OCI-LY7 (cell line): Measurements from ENCODE around the gene TMEM52B.

Source experiments
- EZH2phosphoT487 ChIP-seq: fragments of 200-600 bp; sonication (generic); IDR thresholded peaks from 2 replicates; pipeline ENCODE4 v1.6.1; 2018; ENCODE audit warnings: low read depth, borderline replicate concordance, mild to moderate bottlenecking, mixed run types, antibody characterized with exemption, low read length, moderate library complexity, mixed read lengths
- TF ChIP-seq, protein P1 (sequence below): fragments of 200-600 bp; sonication (generic); conservative IDR thresholded peaks from 2 replicates; pipeline ENCODE4 v1.5.1; 2014; ENCODE audit warnings: mild to moderate bottlenecking, antibody characterized with exemption, low read length, moderate library complexity, mixed read lengths

GRCh38 chr12:10235761-10236631 lies 57.2 kb downstream of the TMEM52B start:
- TF ChIP-seq, protein P1, sequence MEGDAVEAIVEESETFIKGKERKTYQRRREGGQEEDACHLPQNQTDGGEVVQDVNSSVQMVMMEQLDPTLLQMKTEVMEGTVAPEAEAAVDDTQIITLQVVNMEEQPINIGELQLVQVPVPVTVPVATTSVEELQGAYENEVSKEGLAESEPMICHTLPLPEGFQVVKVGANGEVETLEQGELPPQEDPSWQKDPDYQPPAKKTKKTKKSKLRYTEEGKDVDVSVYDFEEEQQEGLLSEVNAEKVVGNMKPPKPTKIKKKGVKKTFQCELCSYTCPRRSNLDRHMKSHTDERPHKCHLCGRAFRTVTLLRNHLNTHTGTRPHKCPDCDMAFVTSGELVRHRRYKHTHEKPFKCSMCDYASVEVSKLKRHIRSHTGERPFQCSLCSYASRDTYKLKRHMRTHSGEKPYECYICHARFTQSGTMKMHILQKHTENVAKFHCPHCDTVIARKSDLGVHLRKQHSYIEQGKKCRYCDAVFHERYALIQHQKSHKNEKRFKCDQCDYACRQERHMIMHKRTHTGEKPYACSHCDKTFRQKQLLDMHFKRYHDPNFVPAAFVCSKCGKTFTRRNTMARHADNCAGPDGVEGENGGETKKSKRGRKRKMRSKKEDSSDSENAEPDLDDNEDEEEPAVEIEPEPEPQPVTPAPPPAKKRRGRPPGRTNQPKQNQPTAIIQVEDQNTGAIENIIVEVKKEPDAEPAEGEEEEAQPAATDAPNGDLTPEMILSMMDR: peak; percentile 99
- TF ChIP-seq EZH2phosphoT487: no peak
